Ovary (tissue), 3 donors: ENCODE results near the gene INPP5A.

Experiments used
- CTCF ChIP-seq, 3 donors: fragments of 450-650 bp in 2 of 3; fragments of 200-600 bp in 1 of 3; IDR thresholded peaks; one replicate each; pipeline versions ENCODE4 v1.5.1 to v1.8.0; 2016 to 2022; ENCODE audit warnings: antibody characterized with exemption in 3 of 3, mild to moderate bottlenecking in 1 of 3
- POLR2A ChIP-seq: fragments of 450-650 bp; IDR thresholded peaks from one replicate; pipeline ENCODE4 v1.6.1; 2017; ENCODE audit warnings: antibody characterized with exemption, mild to moderate bottlenecking, moderate library complexity
- donor health status: DM: no; HTN: no; CAD: no.

GRCh38 chr10:132595854-132596253 lies 58.3 kb downstream of the INPP5A start:
- no peak for TF ChIP-seq CTCF (IDR thresholded peaks at IDR 0.05)
- TF ChIP-seq POLR2A: no peak
